Measurements from ENCODE around the gene MRPL52.
"Not testable (repeated sequence)": the region's sequence is repeated elsewhere in the genome, so short reads cannot be mapped to it uniquely, and the experiment has no call there.

MRPL52 gene

GRCh38 chr14:22860377-22860776, 30.7 kb downstream of the MRPL52 start:
- H3K79me2 ChIP-seq (ENCODE audit: control insufficient read depth, insufficient read depth, low read length, unreplicated experiment); H2AFZ ChIP-seq (ENCODE audit: low read length, unreplicated experiment); H3K36me3 ChIP-seq (ENCODE audit: insufficient read depth, low read length); H3K4me3 ChIP-seq (ENCODE audit: low read depth, low read length); H3K27me3 ChIP-seq (ENCODE audit: insufficient read depth, low read length); H3K27ac ChIP-seq (ENCODE audit: low read depth, low read length); H3K4me1 ChIP-seq (ENCODE audit: control insufficient read depth, insufficient read depth, low read length, unreplicated experiment): not testable (repeated sequence)

- no peak overlapping the region for H2AFZ ChIP-seq (ENCODE audit: low read length, unreplicated experiment)
Measured at GRCh38 chr14:22861651-22862050, 32.0 kb downstream of the MRPL52 start.

GRCh38 chr14:22864979-22865378, 35.3 kb downstream of the MRPL52 start:
- H3K4me1 ChIP-seq (ENCODE audit: control insufficient read depth, insufficient read depth, low read length, unreplicated experiment), result no peaks in the 10 kb centered on the region
- H3K79me2 ChIP-seq (ENCODE audit: control insufficient read depth, insufficient read depth, low read length, unreplicated experiment), result no peaks in the 10 kb centered on the region
- H3K36me3 ChIP-seq (ENCODE audit: insufficient read depth, low read length), result no peaks in the 10 kb centered on the region
- H3K4me3 ChIP-seq (ENCODE audit: low read depth, low read length), result no peak overlapping the region
- H3K27me3 ChIP-seq (ENCODE audit: insufficient read depth, low read length), result no peaks in the 10 kb centered on the region
- no peak overlapping the region for H3K27ac ChIP-seq (ENCODE audit: low read depth, low read length)
- no peak overlapping the region for H2AFZ ChIP-seq (ENCODE audit: low read length, unreplicated experiment)

More at GRCh38 chr14:22861651-22862050, 32.0 kb downstream of the MRPL52 start:
- H3K4me1 ChIP-seq (ENCODE audit: control insufficient read depth, insufficient read depth, low read length, unreplicated experiment), result no peaks in the 10 kb centered on the region
- H3K36me3 ChIP-seq (ENCODE audit: insufficient read depth, low read length), result no peaks in the 10 kb centered on the region; the same call in 1 of the 2 replicates
- no peak overlapping the region for H3K4me3 ChIP-seq (ENCODE audit: low read depth, low read length)
- no peak overlapping the region for H3K27ac ChIP-seq (ENCODE audit: low read depth, low read length)
- no peaks in the 10 kb centered on the region for H3K79me2 ChIP-seq (ENCODE audit: control insufficient read depth, insufficient read depth, low read length, unreplicated experiment)
- H3K27me3 ChIP-seq (ENCODE audit: insufficient read depth, low read length), result no peaks in the 10 kb centered on the region

- Histone ChIP-seq H3K4me3 (ENCODE audit: low read depth, low read length) (no peak overlapping the region), H3K36me3 (ENCODE audit: insufficient read depth, low read length) (no peaks in the 10 kb centered on the region), H3K4me1 (ENCODE audit: control insufficient read depth, insufficient read depth, low read length, unreplicated experiment) (peaks cover 4% of the 10 kb centered on the region), H3K27me3 (ENCODE audit: insufficient read depth, low read length) (no peaks in the 10 kb centered on the region), H2AFZ (ENCODE audit: low read length, unreplicated experiment) (no peak overlapping the region), H3K79me2 (ENCODE audit: control insufficient read depth, insufficient read depth, low read length, unreplicated experiment) (no peaks in the 10 kb centered on the region), H3K27ac (ENCODE audit: low read depth, low read length) (no peak overlapping the region)
Measured at GRCh38 chr14:22865424-22866405, 36.0 kb downstream of the MRPL52 start.

DNA sequence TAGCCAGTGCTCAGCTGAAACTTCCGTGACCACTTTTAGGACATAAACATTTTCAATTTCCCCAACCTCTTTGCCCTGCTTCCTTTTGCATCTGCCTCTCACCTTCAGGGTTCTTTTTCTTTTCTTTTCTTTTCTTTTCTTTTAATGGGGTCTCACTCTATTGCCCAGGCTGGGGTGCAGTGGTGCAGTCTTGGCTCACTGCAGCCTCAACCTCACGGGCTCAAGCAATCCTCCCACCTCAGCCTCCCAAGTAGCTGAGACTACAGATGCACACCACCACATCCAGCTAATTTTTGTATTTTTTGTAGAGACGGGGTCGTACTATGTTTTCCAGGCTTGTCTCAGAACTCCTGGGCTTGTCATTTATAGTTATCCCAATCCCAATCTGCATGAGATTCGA, 37.2 kb downstream of the MRPL52 start:
- H3K27me3 ChIP-seq (ENCODE audit: insufficient read depth, low read length), result no peaks in the 10 kb centered on the region

DNA sequence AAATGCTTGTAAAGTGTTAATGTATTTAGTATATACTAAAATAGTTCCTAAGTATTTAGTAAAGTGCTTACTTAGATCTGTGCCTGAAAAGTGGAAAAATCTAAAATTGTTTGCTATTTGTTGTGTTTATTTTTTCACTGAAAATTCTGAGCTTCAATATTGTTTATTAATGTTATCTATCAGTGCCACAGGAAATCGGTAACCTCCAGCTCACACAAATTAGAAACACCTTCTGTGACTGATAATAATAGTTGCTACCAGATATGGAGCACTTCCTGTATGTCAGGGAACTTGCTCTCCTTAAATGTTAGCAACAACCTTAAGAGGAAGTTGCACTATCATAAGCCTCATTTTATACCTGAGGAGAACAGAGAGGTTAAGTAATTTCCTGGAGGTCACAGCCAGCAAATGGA, 41.1 kb downstream of the MRPL52 start:
- Histone ChIP-seq H3K27ac (ENCODE audit: low read depth, low read length) (peak overlapping the region; percentile 76), H3K4me3 (ENCODE audit: low read depth, low read length) (peak overlapping the region; percentile 80), H3K36me3 (ENCODE audit: insufficient read depth, low read length) (peaks cover 11% of the 10 kb centered on the region; the same call in 1 of the 2 replicates), H3K27me3 (ENCODE audit: insufficient read depth, low read length) (no peaks in the 10 kb centered on the region), H2AFZ (ENCODE audit: low read length, unreplicated experiment) (peak overlapping the region; percentile 61), H3K4me1 (ENCODE audit: control insufficient read depth, insufficient read depth, low read length, unreplicated experiment) (peaks cover 10% of the 10 kb centered on the region), H3K79me2 (ENCODE audit: control insufficient read depth, insufficient read depth, low read length, unreplicated experiment) (peaks cover 16% of the 10 kb centered on the region)

More for the DNA sequence above, 37.2 kb downstream of the MRPL52 start:
- no peaks in the 10 kb centered on the region for H3K36me3 ChIP-seq (ENCODE audit: insufficient read depth, low read length)
- H3K4me3 ChIP-seq (ENCODE audit: low read depth, low read length), result no peak overlapping the region
- H2AFZ ChIP-seq (ENCODE audit: low read length, unreplicated experiment), result no peak overlapping the region
- no peak overlapping the region for H3K27ac ChIP-seq (ENCODE audit: low read depth, low read length)
- peaks cover 6% of the 10 kb centered on the region for H3K4me1 ChIP-seq (ENCODE audit: control insufficient read depth, insufficient read depth, low read length, unreplicated experiment)
- H3K79me2 ChIP-seq (ENCODE audit: control insufficient read depth, insufficient read depth, low read length, unreplicated experiment), result no peaks in the 10 kb centered on the region

- peak within 1 kb of the TSS; percentile 80 for H3K4me3 ChIP-seq (ENCODE audit: low read depth, low read length)
- H3K27ac ChIP-seq (ENCODE audit: low read depth, low read length), result peak within 1 kb of the TSS; percentile 76
- H3K27me3 ChIP-seq (ENCODE audit: insufficient read depth, low read length), result no peaks in the 10 kb centered on the region
- H3K79me2 ChIP-seq (ENCODE audit: control insufficient read depth, insufficient read depth, low read length, unreplicated experiment), result peaks cover 16% of the 10 kb centered on the region
- peak within 1 kb of the TSS; percentile 80 for H2AFZ ChIP-seq (ENCODE audit: low read length, unreplicated experiment)
- peaks cover 10% of the 10 kb centered on the region for H3K4me1 ChIP-seq (ENCODE audit: control insufficient read depth, insufficient read depth, low read length, unreplicated experiment)
- peaks cover 13% of the 10 kb centered on the region; the same call in 1 of the 2 replicates for H3K36me3 ChIP-seq (ENCODE audit: insufficient read depth, low read length)
Measured at GRCh38 chr14:22871224-22872032, 41.7 kb downstream of the MRPL52 start, which contains the start of gene LRP10. Gene LRP10, plus strand, starts transcription at chr14:22871740. Its CDS starts 564 bp downstream, at chr14:22872304.

DNA sequence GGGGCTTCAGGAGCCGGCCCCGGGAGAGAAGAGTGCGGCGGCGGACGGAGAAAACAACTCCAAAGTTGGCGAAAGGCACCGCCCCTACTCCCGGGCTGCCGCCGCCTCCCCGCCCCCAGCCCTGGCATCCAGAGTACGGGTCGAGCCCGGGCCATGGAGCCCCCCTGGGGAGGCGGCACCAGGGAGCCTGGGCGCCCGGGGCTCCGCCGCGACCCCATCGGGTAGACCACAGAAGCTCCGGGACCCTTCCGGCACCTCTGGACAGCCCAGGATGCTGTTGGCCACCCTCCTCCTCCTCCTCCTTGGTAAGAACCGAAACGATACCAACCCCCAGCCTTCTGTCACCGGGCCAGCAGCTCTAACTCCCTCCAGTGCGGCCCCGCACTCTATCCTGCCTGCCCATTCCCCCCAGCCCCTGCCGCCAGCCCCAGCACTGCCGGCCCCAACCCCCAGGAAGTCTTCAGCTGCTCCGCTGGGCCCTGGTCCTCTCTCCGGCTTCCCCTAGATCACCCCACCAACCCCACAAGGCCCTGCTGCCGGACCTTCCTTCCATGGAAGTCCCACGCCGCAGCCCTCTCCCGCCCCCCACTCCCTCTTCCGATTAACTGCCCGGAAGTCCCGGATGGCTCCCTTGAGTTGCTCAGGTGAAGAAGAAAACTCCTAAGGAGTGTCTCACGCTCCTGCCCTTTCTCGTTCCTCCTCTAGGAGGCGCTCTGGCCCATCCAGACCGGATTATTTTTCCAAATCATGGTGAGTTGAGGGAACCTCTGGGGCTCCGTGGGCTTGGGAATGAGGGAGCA, 42.5 kb downstream of the MRPL52 start:
- Histone ChIP-seq H2AFZ (ENCODE audit: low read length, unreplicated experiment) (peak overlapping the region; percentile 80), H3K27ac (ENCODE audit: low read depth, low read length) (peak overlapping the region; percentile 76), H3K27me3 (ENCODE audit: insufficient read depth, low read length) (no peaks in the 10 kb centered on the region), H3K79me2 (ENCODE audit: control insufficient read depth, insufficient read depth, low read length, unreplicated experiment) (peaks cover 16% of the 10 kb centered on the region), H3K4me1 (ENCODE audit: control insufficient read depth, insufficient read depth, low read length, unreplicated experiment) (peaks cover 10% of the 10 kb centered on the region), H3K36me3 (ENCODE audit: insufficient read depth, low read length) (peaks cover 13% of the 10 kb centered on the region; the same call in 1 of the 2 replicates), H3K4me3 (ENCODE audit: low read depth, low read length) (peak overlapping the region; percentile 80)

- peak overlapping the region; percentile 80 for H2AFZ ChIP-seq (ENCODE audit: low read length, unreplicated experiment)
- peaks cover 10% of the 10 kb centered on the region for H3K4me1 ChIP-seq (ENCODE audit: control insufficient read depth, insufficient read depth, low read length, unreplicated experiment)
- peak overlapping the region; percentile 76 for H3K27ac ChIP-seq (ENCODE audit: low read depth, low read length)
- H3K4me3 ChIP-seq (ENCODE audit: low read depth, low read length), result peak overlapping the region; percentile 80
- H3K79me2 ChIP-seq (ENCODE audit: control insufficient read depth, insufficient read depth, low read length, unreplicated experiment), result peaks cover 16% of the 10 kb centered on the region
- H3K27me3 ChIP-seq (ENCODE audit: insufficient read depth, low read length), result no peaks in the 10 kb centered on the region
- peaks cover 13% of the 10 kb centered on the region; the same call in 1 of the 2 replicates for H3K36me3 ChIP-seq (ENCODE audit: insufficient read depth, low read length)
Measured at GRCh38 chr14:22872833-22873520, 43.3 kb downstream of the MRPL52 start.

All from ACC112 (cell line).